Stimulated activated CD4-positive, alpha-beta T cell treated with anti-CD3 and anti-CD28 coated beads, Interleukin-4, amount 100 ng/mL, for 24 hours (primary cell): ENCODE data around the gene PRRC2B.
"Not testable (repeated sequence)": the region's sequence is repeated elsewhere in the genome, so short reads cannot be mapped to it uniquely, and the experiment has no call there.

Experiments used
- DNase-seq: peaks from one replicate; pipeline ENCODE4 v3.0.0-alpha.2; 2020

The PRRC2B gene

GRCh38 chr9:131438190-131438589 is 44.3 kb downstream of the PRRC2B start:
- no peak for DNase-seq

GRCh38 chr9:131439224-131439623 is 45.3 kb downstream of the PRRC2B start:
- DNase-seq, result no peak

GRCh38 chr9:131441441-131441840 is 47.6 kb downstream of the PRRC2B start:
- no peak for DNase-seq

GRCh38 chr9:131442351-131442750 is 48.5 kb downstream of the PRRC2B start:
- DNase-seq, result no peak

GRCh38 chr9:131443648-131444047 is 49.8 kb downstream of the PRRC2B start:
- no peak for DNase-seq

- DNase-seq, result no peak
Observed at GRCh38 chr9:131446276-131446675, 52.4 kb downstream of the PRRC2B start.

GRCh38 chr9:131447148-131447547 is 53.3 kb downstream of the PRRC2B start:
- no peak for DNase-seq

GRCh38 chr9:131447600-131447999 is 53.7 kb downstream of the PRRC2B start:
- DNase-seq, result no peak

- no peak for DNase-seq
Observed at GRCh38 chr9:131448818-131449217, 54.9 kb downstream of the PRRC2B start.

GRCh38 chr9:131449276-131449675 is 55.4 kb downstream of the PRRC2B start:
- no peak for DNase-seq

- no peak for DNase-seq
Observed at GRCh38 chr9:131454028-131454427, 60.1 kb downstream of the PRRC2B start.

GRCh38 chr9:131455655-131456054 is 61.8 kb downstream of the PRRC2B start:
- DNase-seq, result not testable (repeated sequence)

- no peak for DNase-seq
Observed at GRCh38 chr9:131457746-131458145, 63.9 kb downstream of the PRRC2B start.

- DNase-seq, result no peak
Observed at GRCh38 chr9:131459056-131459455, 65.2 kb downstream of the PRRC2B start.

GRCh38 chr9:131461166-131461565 is 67.3 kb downstream of the PRRC2B start:
- no peak for DNase-seq

- DNase-seq, result no peak
Observed at GRCh38 chr9:131464354-131465000, 70.6 kb downstream of the PRRC2B start.

- no peak for DNase-seq
Observed at GRCh38 chr9:131465401-131465800, 71.5 kb downstream of the PRRC2B start.

GRCh38 chr9:131467214-131467935 is 73.5 kb downstream of the PRRC2B start:
- no peak for DNase-seq

- DNase-seq, result no peak
Observed at GRCh38 chr9:131468031-131468430, 74.1 kb downstream of the PRRC2B start.

- no peak for DNase-seq
Observed at GRCh38 chr9:131469356-131469755, 75.5 kb downstream of the PRRC2B start.

- no peak for DNase-seq
Observed at GRCh38 chr9:131469951-131470350, 76.1 kb downstream of the PRRC2B start.

GRCh38 chr9:131470581-131470991 is 76.7 kb downstream of the PRRC2B start:
- DNase-seq, result no peak

- not testable (repeated sequence) for DNase-seq
Observed at GRCh38 chr9:131472085-131472484, 78.2 kb downstream of the PRRC2B start.

- DNase-seq, result no peak
Observed at GRCh38 chr9:131473198-131473885, 79.5 kb downstream of the PRRC2B start.
